HL-60 (cell line): Measurements from ENCODE around the gene MYL12B.
"Not testable (repeated sequence)": the region's sequence is repeated elsewhere in the genome, so short reads cannot be mapped to it uniquely, and the experiment has no call there.

Source experiments
- GABPA ChIP-seq: IDR thresholded peaks from 2 replicates; pipeline ENCODE4 v1.6.1; 2012; ENCODE audit warnings: low read depth
- TF ChIP-seq, protein P1 (sequence below): IDR thresholded peaks from one replicate; pipeline ENCODE4 v1.5.1; 2011; ENCODE audit warnings: low read length, control low read depth, inconsistent platforms; ENCODE audit not compliant: insufficient read depth

DNA sequence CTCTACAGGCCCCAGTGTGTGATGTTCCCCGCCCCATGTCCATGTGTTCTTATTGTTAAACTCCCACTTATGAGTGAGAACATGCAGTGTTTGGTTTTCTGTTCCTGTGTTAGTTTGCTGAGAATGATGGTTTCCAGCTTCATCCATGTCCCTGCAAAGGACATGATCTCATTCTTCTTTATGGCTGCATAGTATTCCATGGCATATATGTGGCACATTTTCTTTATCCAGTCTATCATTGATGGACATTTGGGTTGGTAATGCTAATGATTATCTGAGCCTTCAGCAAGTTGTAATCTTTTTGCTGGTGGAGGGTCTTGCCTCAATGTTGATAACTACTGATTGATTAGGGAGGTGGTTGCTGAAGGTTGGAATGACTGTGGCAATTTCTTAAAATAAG lies 53.4 kb downstream of the MYL12B start:
- TF ChIP-seq, protein P1, sequence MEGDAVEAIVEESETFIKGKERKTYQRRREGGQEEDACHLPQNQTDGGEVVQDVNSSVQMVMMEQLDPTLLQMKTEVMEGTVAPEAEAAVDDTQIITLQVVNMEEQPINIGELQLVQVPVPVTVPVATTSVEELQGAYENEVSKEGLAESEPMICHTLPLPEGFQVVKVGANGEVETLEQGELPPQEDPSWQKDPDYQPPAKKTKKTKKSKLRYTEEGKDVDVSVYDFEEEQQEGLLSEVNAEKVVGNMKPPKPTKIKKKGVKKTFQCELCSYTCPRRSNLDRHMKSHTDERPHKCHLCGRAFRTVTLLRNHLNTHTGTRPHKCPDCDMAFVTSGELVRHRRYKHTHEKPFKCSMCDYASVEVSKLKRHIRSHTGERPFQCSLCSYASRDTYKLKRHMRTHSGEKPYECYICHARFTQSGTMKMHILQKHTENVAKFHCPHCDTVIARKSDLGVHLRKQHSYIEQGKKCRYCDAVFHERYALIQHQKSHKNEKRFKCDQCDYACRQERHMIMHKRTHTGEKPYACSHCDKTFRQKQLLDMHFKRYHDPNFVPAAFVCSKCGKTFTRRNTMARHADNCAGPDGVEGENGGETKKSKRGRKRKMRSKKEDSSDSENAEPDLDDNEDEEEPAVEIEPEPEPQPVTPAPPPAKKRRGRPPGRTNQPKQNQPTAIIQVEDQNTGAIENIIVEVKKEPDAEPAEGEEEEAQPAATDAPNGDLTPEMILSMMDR: not testable (repeated sequence)
- TF ChIP-seq GABPA: not testable (repeated sequence)
